ENCODE results near the gene TPPP2. TPM values are rescaled to one million over a fixed set of nuclear protein-coding genes. Genes with fewer than 3 reads are reported as not detected.

TPPP2 gene
- total RNA-seq, 2 donors from 2014 or later: not detected

GRCh38 chr14:21066882-21067502 lies 37.0 kb downstream of the TPPP2 start:
- ATAC-seq (no peak), DNase-seq (ENCODE audit: low spot score) (no peak)
- H3K27me3 Mint-ChIP-seq: peaks cover 55 to 69% of the 10 kb centered on the region in 2 donors
- no peaks in the 10 kb centered on the region for H3K36me3 Mint-ChIP-seq
- no peak overlapping the region for H3K4me3 Mint-ChIP-seq
- H3K9me3 Mint-ChIP-seq: no peaks in the 10 kb centered on the region
- H3K4me1 Mint-ChIP-seq (ENCODE audit: low read depth in 2 of 2): peaks cover 21 to 30% of the 10 kb centered on the region in 2 donors
- no peak overlapping the region for H3K27ac Mint-ChIP-seq

- ATAC-seq (peak in 1 of 2 donors; percentile 63), DNase-seq (ENCODE audit: low spot score) (peak; percentile 46)
- H3K36me3 Mint-ChIP-seq: no peaks in the 10 kb centered on the region
- H3K4me3 Mint-ChIP-seq: peak overlapping the region; percentile 70
- peaks cover 56 to 70% of the 10 kb centered on the region in 2 donors for H3K27me3 Mint-ChIP-seq
- peak overlapping the region in 1 of 2 donors; percentile 41 for H3K27ac Mint-ChIP-seq
- no peaks in the 10 kb centered on the region for H3K9me3 Mint-ChIP-seq
- H3K4me1 Mint-ChIP-seq (ENCODE audit: low read depth in 2 of 2): peaks cover 25 to 36% of the 10 kb centered on the region in 2 donors
Measured at GRCh38 chr14:21068521-21069387, 38.7 kb downstream of the TPPP2 start.

DNA sequence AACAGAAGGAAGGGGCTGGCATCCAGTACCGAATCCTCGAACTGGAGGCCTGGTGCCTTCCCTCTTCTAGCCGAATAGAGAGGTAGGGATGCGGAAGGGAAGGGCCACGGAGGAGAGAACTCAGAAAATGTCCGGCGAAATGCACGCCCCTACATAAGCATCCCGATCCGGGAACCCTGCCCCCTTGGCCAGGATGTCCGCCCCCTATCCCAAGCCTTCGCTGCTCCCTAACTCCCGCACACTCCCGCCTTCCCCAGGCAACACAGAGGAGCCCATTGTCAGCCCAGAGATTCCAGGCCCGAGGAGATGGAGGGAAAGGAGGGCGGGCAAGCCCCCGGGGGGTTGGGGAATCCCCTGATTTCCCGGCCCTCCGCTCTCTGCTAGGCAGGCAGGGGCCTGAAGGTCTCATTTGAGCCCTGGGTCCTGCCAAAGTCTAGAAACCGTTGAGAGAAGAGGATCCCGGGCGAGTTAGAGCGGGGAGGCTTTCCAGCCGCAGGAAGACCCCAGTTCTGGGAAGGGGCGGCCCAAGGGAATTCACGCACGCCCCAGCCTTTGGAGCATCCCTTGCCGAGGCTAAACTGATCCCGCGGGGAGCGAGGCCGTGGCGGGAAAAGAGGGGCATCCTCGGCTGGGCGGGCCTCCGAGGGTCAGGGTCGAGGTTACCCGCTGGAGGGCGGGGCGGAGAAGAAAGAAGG lies 39.5 kb downstream of the TPPP2 start:
- DNase-seq (ENCODE audit: low spot score) (peak; percentile 50), ATAC-seq (no peak)
- Mint-ChIP-seq H3K4me3 (peak overlapping the region; percentile 70), H3K36me3 (no peaks in the 10 kb centered on the region), H3K27me3 (peaks cover 58 to 67% of the 10 kb centered on the region in 2 donors), H3K9me3 (no peaks in the 10 kb centered on the region), H3K4me1 (ENCODE audit: low read depth in 2 of 2) (peaks cover 25 to 36% of the 10 kb centered on the region in 2 donors), H3K27ac (no peak overlapping the region)

GRCh38 chr14:21070083-21070609 lies 40.1 kb downstream of the TPPP2 start, which contains the start of gene ARHGEF40:
ARHGEF40 (plus strand) TSS chr14:21070304; CDS start chr14:21070397, 93 bp downstream.
- Mint-ChIP-seq H3K36me3 (no peaks in the 10 kb centered on the region), H3K9me3 (no peaks in the 10 kb centered on the region), H3K27ac (peak within 1 kb of the TSS in 1 of 2 donors; percentile 63), H3K4me1 (ENCODE audit: low read depth in 2 of 2) (peaks cover 25 to 36% of the 10 kb centered on the region in 2 donors), H3K4me3 (peak within 1 kb of the TSS; percentile 87), H3K27me3 (peaks cover 56 to 65% of the 10 kb centered on the region in 2 donors)
- peak; percentile 58 for DNase-seq (ENCODE audit: low spot score)
- ATAC-seq: peak; percentile 48 to 60

DNA sequence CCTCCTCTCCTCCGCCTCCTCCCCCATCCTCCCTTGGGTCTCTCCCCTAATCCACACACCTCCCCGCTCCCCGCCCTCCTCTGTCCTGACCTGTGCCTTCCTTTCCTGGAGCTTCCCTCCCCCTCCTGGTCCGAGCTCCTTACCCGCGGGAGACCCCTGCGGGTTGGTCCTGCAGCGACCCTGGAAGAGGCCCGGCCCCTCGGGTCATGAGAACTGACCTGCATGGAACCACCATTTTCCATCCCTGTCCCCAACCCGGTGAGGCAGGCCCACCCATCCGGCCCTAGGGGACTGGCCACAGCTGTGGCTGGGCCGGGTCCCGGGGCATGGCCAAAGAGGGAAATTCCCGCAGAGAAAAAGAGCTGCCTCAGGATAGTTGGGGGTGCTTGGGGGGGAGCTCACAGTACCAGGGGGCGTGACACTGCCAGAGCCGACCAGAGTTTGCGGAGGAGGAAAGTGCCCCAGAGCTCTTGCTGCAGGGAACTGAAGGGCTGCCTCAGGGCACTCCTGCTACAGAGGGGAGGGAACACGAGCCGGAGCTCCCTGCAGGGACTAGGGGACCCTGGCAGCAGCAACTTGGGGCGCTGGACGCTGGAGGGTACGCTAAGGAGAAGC lies 40.7 kb downstream of the TPPP2 start:
- Mint-ChIP-seq H3K27ac (peak overlapping the region in 1 of 2 donors; percentile 63), H3K4me3 (peak overlapping the region; percentile 87), H3K27me3 (peaks cover 51 to 59% of the 10 kb centered on the region in 2 donors), H3K36me3 (no peaks in the 10 kb centered on the region), H3K9me3 (no peaks in the 10 kb centered on the region), H3K4me1 (ENCODE audit: low read depth in 2 of 2) (peaks cover 25 to 36% of the 10 kb centered on the region in 2 donors)
- DNase-seq (ENCODE audit: low spot score) (peak; percentile 61), ATAC-seq (peak; percentile 18 to 30)

- no peaks in the 10 kb centered on the region for H3K36me3 Mint-ChIP-seq
- H3K27me3 Mint-ChIP-seq: peaks cover 50 to 52% of the 10 kb centered on the region in 2 donors
- H3K9me3 Mint-ChIP-seq: no peaks in the 10 kb centered on the region
- peak; percentile 71 to 75 for ATAC-seq
- peak overlapping the region in 1 of 2 donors; percentile 63 for H3K27ac Mint-ChIP-seq
- peak; percentile 61 for DNase-seq (ENCODE audit: low spot score)
- H3K4me3 Mint-ChIP-seq: peak overlapping the region; percentile 87
- H3K4me1 Mint-ChIP-seq (ENCODE audit: low read depth in 2 of 2): peaks cover 25 to 36% of the 10 kb centered on the region in 2 donors
Measured at GRCh38 chr14:21071225-21072030, 41.4 kb downstream of the TPPP2 start.

- Mint-ChIP-seq H3K36me3 (no peaks in the 10 kb centered on the region), H3K4me3 (peak overlapping the region; percentile 87), H3K27ac (no peak overlapping the region), H3K27me3 (peaks cover 46 to 47% of the 10 kb centered on the region in 2 donors), H3K9me3 (no peaks in the 10 kb centered on the region), H3K4me1 (ENCODE audit: low read depth in 2 of 2) (peaks cover 25 to 36% of the 10 kb centered on the region in 2 donors)
- DNase-seq (ENCODE audit: low spot score) (no peak), ATAC-seq (no peak)
Measured at GRCh38 chr14:21072031-21072473, 42.0 kb downstream of the TPPP2 start.

DNA sequence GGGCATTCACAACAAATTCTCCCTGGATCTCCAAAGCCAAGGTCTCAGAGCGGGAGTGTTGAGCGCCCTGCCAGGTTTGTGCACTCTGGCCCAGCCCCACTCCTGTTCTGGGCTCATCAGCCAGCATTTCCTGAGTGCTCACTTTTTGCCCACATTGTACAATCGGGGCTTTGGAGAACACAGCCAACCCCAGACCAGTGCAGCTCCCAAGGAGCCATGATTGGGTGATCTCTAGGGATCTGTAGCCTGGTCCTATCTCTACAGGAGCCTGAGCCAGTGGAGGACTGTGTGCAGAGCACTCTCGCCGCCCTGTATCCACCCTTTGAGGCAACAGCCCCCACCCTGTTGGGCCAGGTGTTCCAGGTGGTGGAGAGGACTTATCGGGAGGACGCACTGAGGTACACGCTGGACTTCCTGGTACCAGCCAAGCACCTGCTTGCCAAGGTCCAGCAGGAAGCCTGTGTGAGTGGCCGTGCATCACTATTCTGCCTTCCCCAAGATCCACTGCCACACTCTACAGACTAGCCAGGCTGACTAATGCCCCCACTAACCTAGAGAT lies 42.8 kb downstream of the TPPP2 start:
- Mint-ChIP-seq H3K4me1 (ENCODE audit: low read depth in 2 of 2) (peaks cover 25 to 36% of the 10 kb centered on the region in 2 donors), H3K27ac (no peak overlapping the region), H3K36me3 (no peaks in the 10 kb centered on the region), H3K9me3 (no peaks in the 10 kb centered on the region), H3K27me3 (peaks cover 38 to 41% of the 10 kb centered on the region in 2 donors), H3K4me3 (peak overlapping the region; percentile 42)
- ATAC-seq: no peak
- DNase-seq (ENCODE audit: low spot score): peak; percentile 49

DNA sequence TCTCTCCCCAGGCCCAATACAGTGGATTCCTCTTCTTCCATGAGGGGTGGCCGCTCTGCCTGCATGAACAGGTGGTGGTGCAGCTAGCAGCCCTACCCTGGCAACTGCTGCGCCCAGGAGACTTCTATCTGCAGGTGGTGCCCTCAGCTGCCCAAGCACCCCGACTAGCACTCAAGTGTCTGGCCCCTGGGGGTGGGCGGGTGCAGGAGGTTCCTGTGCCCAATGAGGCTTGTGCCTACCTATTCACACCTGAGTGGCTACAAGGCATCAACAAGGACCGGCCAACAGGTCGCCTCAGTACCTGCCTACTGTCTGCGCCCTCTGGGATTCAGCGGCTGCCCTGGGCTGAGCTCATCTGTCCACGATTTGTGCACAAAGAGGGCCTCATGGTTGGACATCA lies 43.9 kb downstream of the TPPP2 start:
- ATAC-seq (no peak), DNase-seq (ENCODE audit: low spot score) (no peak)
- Mint-ChIP-seq H3K4me1 (ENCODE audit: low read depth in 2 of 2) (peaks cover 21 to 29% of the 10 kb centered on the region in 2 donors), H3K27ac (no peak overlapping the region), H3K9me3 (no peaks in the 10 kb centered on the region), H3K4me3 (no peak overlapping the region), H3K36me3 (no peaks in the 10 kb centered on the region), H3K27me3 (peaks cover 27 to 35% of the 10 kb centered on the region in 2 donors)

DNA sequence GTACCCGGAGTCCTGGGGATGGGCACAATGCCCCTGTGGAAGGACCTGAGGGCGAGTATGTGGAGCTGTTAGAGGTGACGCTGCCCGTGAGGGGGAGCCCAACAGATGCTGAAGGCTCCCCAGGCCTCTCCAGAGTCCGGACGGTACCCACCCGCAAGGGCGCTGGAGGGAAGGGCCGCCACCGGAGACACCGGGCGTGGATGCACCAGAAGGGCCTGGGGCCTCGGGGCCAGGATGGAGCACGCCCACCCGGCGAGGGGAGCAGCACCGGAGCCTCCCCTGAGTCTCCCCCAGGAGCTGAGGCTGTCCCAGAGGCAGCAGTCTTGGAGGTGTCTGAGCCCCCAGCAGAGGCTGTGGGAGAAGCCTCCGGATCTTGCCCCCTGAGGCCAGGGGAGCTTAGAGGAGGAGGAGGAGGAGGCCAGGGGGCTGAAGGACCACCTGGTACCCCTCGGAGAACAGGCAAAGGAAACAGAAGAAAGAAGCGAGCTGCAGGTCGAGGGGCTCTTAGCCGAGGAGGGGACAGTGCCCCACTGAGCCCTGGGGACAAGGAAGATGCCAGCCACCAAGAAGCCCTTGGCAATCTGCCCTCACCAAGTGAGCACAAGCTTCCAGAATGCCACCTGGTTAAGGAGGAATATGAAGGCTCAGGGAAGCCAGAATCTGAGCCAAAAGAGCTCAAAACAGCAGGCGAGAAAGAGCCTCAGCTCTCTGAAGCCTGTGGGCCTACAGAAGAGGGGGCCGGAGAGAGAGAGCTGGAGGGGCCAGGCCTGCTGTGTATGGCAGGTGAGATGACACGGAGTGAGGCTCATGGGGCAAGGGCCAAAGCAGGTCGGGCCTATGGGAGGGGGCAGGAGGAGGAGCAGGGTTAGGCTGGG lies 44.6 kb downstream of the TPPP2 start:
- ATAC-seq: no peak

DNA sequence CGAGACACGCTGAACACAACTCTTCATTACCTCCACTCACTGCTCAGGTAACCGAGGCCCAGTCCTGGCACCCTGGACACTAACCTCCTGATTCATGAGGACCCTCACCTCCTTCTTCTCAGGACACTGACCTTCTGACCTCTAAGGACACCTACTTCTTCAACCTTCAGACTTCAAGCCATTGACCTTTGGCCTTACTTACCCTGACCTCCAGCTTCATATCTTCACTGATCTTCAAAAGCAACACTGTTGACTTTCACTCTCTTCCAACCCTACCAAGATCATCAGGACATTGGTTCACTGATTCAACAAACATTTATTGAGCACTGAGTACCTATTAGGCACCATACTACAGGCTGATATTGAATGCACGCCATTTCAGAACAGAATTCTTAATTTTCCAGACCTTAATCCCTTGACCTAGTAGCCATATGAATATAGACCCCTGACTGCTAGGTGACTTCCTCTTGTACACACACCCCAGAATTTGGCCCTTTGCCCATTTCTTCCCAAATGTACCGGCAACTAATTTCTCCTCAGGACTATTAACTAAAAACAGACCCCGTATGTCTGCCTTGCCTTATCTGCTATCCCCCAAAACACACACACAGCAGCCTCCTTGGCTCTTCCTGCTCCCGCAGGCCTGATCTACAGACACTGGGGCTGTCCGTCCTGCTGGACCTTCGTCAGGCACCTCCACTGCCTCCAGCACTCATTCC lies 45.9 kb downstream of the TPPP2 start:
- Mint-ChIP-seq H3K27me3 (peaks cover 20 to 23% of the 10 kb centered on the region in 2 donors), H3K9me3 (no peaks in the 10 kb centered on the region), H3K4me3 (no peak overlapping the region), H3K4me1 (ENCODE audit: low read depth in 2 of 2) (peaks cover 12 to 16% of the 10 kb centered on the region in 2 donors), H3K36me3 (no peaks in the 10 kb centered on the region), H3K27ac (no peak overlapping the region)
- DNase-seq (ENCODE audit: low spot score): no peak
- no peak for ATAC-seq

More for the DNA sequence above, 44.6 kb downstream of the TPPP2 start:
- peaks cover 20 to 28% of the 10 kb centered on the region in 2 donors for H3K27me3 Mint-ChIP-seq
- no peak overlapping the region for H3K27ac Mint-ChIP-seq
- no peaks in the 10 kb centered on the region for H3K36me3 Mint-ChIP-seq
- H3K4me3 Mint-ChIP-seq: no peak overlapping the region
- no peaks in the 10 kb centered on the region for H3K9me3 Mint-ChIP-seq
- peaks cover 14 to 22% of the 10 kb centered on the region in 2 donors for H3K4me1 Mint-ChIP-seq (ENCODE audit: low read depth in 2 of 2)
- peak; percentile 49 for DNase-seq (ENCODE audit: low spot score)
